Ammon's horn (tissue), 1 donor: ENCODE measurements around the gene ELANE.
"Not testable (repeated sequence)": the region's sequence is repeated elsewhere in the genome, so short reads cannot be mapped to it uniquely, and the experiment has no call there.

Experiments
- DNase-seq: peaks from one replicate; pipeline ENCODE4 v3.0.0-alpha.2; 2016; ENCODE audit warnings: low spot score

Gene ELANE

DNA sequence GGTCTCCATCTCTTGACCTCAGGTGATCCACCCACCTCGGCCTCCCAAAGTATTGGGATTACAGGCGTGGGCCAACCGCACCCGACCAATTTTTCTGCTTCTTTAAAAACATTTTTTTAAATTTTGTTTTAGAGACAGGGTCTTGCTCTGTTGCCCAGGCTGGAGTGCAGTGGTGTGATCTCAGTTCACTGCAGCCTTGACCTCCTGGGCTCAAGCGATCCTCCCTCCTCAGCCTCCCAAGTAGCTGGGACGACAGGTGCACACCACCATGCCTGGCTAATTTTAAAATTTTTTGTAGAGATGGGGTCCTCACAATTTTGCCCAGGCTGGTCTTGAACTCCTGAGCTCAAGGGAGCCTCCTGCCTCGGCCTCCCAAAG is 9.3 kb upstream of the ELANE start:
- DNase-seq, result not testable (repeated sequence)

DNA sequence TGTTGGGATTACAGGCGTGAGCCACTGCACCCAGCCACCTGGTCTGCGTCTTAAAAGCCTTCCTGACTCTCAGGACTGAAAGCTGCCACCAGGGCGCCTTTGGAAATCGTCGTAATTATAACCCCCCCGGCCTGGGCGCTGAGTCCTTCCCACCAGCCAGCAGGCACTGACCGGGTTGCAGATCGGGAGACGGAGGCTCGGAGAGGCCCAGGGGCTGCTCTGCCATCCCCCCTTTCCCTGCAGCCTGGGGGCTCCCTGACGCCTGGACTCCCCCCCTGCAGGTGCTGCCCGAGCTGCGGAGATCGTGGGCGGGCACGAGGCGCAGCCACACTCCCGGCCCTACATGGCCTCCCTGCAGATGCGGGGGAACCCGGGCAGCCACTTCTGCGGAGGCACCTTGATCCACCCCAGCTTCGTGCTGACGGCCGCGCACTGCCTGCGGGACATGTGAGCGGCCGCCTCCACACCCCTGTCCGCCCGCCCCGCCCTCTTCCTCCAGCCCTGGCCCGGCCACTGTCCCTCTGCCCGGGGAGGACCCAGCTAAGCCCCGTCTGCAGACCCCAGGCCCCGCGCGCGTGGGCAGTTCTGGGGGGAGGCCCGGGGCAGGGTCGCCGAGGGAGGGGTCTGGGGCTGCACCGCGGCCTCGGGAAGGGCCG is 8.8 kb upstream of the ELANE start:
- DNase-seq, result no peak

GRCh38 chr19:843836-844545 is 8.1 kb upstream of the ELANE start:
- no peak for DNase-seq

DNA sequence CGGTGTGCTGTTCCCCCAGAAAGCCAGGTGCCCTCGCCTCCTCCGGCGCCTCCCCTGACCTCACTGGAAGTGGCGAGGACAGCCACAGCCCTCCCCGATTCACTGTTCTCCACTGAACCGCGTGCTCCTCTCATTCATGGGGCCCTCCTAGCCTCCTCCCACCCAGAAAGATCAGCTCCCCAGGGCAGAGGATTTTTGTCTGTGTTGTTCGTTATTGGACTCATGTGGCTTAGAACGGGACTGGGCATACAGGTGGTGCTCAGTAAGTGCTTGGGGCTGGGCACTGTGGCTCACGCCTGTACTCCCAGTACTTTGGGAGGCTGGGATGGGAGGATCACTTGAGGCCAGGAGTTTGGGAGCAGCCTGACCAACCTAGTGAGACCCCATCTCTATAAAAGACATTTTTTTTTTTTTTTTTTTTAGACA is 7.5 kb upstream of the ELANE start:
- no peak for DNase-seq

DNA sequence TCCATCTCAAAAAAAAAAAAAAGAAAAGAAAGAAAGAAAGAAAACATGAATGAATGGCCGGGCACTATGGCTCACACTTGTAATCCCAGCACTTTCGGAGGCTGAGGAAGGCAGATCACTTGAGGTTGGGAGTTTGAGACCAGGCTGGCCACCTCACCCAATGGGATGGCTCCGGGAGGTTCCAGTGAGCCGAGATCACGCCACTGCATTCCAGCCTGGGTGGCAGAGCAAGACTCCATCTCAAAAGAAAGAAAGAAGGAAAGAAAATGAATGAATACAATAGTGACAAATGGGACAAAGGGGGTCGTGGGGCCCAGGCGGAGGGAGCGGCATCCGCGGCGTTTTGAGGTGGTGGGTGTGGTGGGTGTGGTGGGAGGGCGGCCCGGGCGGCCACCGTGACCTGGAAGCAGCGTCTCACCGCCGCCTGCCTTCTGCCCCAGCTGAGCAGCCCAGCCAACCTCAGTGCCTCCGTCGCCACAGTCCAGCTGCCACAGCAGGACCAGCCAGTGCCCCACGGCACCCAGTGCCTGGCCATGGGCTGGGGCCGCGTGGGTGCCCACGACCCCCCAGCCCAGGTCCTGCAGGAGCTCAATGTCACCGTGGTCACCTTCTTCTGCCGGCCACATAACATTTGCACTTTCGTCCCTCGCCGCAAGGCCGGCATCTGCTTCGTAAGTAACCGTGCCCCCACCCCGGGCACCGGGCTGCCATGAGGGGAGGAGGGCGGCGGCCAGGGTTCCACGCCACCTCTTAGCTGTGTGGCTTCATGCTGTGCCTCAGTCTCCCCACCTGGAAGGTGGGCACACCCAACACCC is 6.2 kb upstream of the ELANE start:
- DNase-seq, result no peak

DNA sequence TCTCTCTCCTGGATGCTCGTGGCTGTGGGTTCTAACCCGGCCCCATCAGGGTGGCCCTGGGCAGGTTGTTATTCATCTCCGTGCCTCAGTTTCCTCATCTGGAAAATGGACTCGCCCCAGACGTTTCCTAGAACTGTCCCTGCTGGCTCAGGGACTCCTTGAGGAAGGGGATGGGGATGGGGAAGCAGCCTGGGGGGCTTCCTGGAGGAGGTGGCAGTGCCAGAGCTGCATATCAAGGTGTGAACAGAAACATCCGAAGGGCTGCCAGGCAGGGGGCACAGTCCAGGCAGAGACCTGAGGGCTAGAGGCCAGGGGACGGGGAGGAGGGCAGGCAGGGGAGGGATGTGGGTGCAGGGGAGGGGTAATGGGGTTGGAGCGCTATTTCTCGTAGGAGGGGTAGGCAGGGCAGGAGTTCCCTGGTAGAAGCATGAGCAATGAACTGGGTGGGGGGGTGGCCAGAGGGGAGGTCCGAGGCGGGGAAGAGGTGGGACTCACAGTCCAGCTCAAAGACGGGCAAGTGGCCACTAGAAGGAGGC is 3.6 kb upstream of the ELANE start:
- DNase-seq, result no peak

GRCh38 chr19:849195-849594 is 2.9 kb upstream of the ELANE start:
- not testable (repeated sequence) for DNase-seq

- DNase-seq, result peak; percentile 53
Measured at GRCh38 chr19:850221-850978, 1.7 kb upstream of the ELANE start.

DNA sequence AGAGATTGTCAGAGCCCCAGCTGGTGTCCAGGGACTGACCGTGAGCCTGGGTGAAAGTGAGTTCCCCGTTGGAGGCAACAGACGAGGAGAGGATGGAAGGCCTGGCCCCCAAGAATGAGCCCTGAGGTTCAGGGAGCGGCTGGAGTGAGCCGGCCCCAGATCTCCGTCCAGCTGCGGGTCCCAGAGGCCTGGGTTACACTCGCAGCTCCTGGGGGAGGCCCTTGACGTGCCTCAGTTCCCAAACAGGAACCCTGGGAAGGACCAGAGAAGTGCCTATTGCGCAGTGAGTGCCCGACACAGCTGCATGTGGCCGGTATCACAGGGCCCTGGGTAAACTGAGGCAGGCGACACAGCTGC is 1.1 kb upstream of the ELANE start:
- no peak for DNase-seq

- no peak for DNase-seq
Measured at GRCh38 chr19:853014-853585, 997 bp downstream of the ELANE start.

DNA sequence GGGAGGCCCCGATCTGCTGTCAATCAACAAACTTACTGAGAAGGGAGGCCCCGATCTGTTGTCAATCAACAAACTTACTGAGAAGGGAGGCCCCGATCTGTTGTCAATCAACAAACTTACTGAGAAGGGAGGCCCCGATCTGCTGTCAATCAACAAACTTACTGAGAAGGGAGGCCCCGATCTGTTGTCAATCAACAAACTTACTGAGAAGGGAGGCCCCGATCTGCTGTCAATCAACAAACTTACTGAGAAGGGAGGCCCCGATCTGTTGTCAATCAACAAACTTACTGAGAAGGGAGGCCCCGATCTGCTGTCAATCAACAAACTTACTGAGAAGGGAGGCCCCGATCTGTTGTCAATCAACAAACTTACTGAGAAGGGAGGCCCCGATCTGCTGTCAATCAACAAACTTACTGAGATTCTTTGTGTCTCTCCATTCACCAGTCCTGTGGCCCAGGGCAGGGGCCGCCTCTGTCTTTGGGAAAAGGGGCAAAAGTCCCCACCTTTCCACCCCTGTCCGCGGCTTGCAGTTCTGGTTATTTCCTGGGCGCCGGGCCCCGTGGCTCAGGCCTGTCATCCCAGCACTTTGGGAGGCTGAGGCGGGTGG is 1.6 kb downstream of the ELANE start:
- not testable (repeated sequence) for DNase-seq

DNA sequence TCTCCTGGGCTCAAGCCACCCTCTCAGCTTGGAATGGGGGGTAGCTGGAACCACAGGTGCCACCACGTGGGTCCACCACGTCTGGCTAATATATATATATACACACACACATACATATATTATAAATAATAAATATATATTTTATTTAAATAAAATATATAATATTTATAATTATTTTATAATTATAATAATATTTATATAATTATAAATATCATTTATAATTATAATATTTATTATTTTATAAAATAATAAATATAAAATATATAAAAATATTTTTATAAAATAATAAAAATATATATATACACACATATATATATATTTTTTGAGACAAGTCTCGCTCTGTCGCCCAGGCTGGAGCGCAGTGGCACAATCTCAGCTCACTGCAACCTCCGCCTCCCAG is 2.4 kb downstream of the ELANE start:
- DNase-seq, result no peak

GRCh38 chr19:855142-855541 is 3.0 kb downstream of the ELANE start:
- DNase-seq, result no peak

- no peak for DNase-seq
Measured at GRCh38 chr19:855566-856120, 3.5 kb downstream of the ELANE start.

DNA sequence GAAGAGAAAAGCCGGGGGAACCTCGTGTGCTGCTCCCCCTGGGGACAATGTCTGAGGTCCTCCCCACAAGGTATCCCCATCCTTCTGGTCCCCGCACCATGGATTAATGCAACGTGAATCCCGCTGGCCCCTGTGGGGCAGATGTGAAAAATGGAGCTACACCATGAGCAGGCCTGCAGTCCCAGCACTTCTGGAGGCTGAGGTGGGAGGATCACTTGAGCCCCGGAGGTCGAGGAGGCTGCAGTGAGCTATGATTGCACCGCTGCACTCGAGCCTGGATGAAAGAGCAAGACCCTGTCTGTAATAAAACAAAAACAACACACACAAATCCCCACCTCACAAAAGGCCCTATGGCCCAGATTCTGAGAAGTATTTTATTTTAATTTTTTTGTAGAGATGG is 6.2 kb downstream of the ELANE start:
- no peak for DNase-seq

DNA sequence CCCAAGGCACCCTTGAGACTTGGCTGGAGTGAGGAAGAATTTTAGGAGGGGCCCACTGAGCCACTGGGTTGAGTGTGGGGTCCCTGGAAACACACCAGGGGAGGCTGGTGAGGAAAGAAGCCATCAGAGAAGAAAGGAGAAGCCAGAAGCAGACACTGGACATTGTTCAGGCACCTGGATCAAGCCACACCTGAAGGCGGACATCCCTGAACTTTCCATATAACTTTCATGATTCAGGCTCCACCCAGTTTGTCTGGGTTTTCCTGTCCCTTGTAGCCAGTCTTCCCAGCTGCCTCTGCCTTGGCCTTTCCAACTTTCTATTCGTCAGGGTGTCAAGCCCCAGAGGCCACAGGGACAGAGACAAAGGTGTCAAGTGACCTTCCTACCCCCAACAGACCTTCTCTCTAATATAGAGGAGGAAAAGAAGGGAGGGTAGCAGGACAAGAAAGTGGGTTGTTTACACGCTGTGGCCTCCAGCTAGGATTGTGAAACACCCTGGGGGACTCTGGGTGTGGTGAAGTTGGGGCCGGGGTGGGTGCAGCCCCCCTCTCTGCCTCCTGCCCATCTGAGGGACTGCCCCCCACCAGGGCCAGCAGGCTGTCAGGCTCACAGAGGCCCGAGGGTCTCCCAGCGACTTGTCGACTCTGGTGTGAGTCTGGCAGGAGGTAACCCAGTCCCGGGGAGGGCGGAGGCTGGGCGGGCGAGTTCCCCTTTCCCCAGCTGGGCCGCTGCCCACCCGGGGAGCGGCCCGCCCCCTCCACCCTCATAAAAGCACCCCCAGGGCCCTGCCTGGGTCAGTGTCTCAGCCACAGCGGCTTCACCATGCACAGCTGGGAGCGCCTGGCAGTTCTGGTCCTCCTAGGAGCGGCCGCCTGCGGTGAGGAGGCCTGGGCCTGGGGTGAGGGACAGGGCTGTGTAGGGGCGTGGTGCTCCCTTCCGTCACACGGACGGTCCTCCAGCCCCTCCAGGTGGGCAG is 7.1 kb downstream of the ELANE start, which contains the start of gene CFD:
CFD (plus strand) TSS at position 797 of the 976 bp plus-strand sequence; CDS start at position 823, 26 bp downstream.
- DNase-seq, result peak; percentile 21

GRCh38 chr19:861141-861755 is 9.1 kb downstream of the ELANE start:
- DNase-seq, result no peak

- no peak for DNase-seq
Measured at GRCh38 chr19:861756-862580, 9.9 kb downstream of the ELANE start.
